Thyroid gland (tissue), 4 donors: Measurements from ENCODE around the gene SPATA1. TPM values are rescaled to one million over a fixed set of nuclear protein-coding genes. Genes with fewer than 3 reads are reported as not detected.

ENCODE experiments used
- DNase-seq, 2 donors: peaks; one replicate each; pipeline ENCODE4 v3.0.0-alpha.2; 2019
- H3K27ac ChIP-seq, 3 donors: fragments of 200-600 bp; sonication (generic); 1 replicate in 2 of 3; 2 replicates in 1 of 3; pipeline ENCODE4 v1.5.1; 2016 to 2019; ENCODE audit warnings: mild to moderate bottlenecking in 1 of 3, moderate library complexity in 1 of 3
- H3K27me3 ChIP-seq: fragments of 200-600 bp; sonication (generic); one replicate; pipeline ENCODE4 v1.5.1; 2019
- H3K36me3 ChIP-seq, 2 donors: fragments of 200-600 bp; sonication (generic); one replicate each; pipeline ENCODE4 v1.5.1; 2016 to 2019
- H3K4me1 ChIP-seq, 2 donors: fragments of 200-600 bp; sonication (generic); one replicate each; pipeline ENCODE4 v1.5.1; 2017 to 2019
- H3K4me3 ChIP-seq, 3 donors: fragments of 200-600 bp; sonication (generic); replicated peaks in 1 of 3; 1 replicate in 2 of 3; 2 replicates in 1 of 3; pipeline ENCODE4 v1.5.1; 2016; ENCODE audit warnings: mild to moderate bottlenecking in 1 of 3
- H3K9me3 ChIP-seq: fragments of 200-600 bp; sonication (generic); one replicate; pipeline ENCODE4 v1.5.1; 2017
- POLR2A ChIP-seq, 2 donors: fragments of 450-650 bp; IDR thresholded peaks; one replicate each; pipeline ENCODE4 v1.6.1; 2017; ENCODE audit warnings: antibody characterized with exemption in 2 of 2, mild to moderate bottlenecking in 2 of 2, moderate library complexity in 1 of 2
- WGBS, 2 donors: methylation state at CpG; one replicate each; pipeline ENCODE4 v1.1.5; 2017; 5-methylcytosine and 5-hydroxymethylcytosine counted together
- intact Hi-C: fragments of 100-400 bp; cut with DNase I; formaldehyde crosslinking; loops from one replicate; pipeline ENCODE4 v1.15.1; 2023
- total RNA-seq, 4 donors: library from RNA; depleted of rRNA; stranded (reverse); fragments of >200 nt; gene quantifications; one replicate each; pipeline ENCODE4 v1.2.3, GENCODE V29; 2016
- TF ChIP-seq, protein P1 (sequence below), 6 experiments: fragments of 200-600 bp in 3 of 6; fragments of 450-650 bp in 3 of 6; sonication (generic) in 3 of 6; IDR thresholded peaks; one replicate each; pipeline ENCODE4 v1.5.1; 2016 to 2019; ENCODE audit warnings: antibody characterized with exemption in 6 of 6, mild to moderate bottlenecking in 2 of 6, inconsistent platforms in 1 of 6, moderate library complexity in 1 of 6

The SPATA1 gene
- total RNA-seq, 4 donors from 2014 or later = 0.13 to 2.8 (median 1.8) TPM; not detected in 1

DNA sequence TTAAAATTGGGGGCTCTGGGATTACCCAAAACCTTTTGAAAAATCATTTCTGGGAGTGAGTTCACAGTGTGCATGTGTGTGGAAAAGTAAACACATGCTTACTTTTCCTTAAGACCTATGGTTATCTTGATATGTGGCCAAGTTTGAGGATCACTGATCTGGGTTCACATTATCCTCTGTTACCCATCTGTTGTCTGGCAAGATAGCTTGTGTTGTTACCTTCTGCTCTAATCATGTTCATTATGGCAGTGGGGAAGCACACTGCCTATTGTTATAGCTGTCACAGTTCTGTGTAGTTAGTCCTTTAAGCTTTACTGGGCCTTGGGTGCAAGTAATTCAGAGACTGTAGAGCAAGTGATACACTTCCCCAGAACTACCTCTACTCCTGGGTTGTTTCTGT lies 63.0 kb downstream of the SPATA1 start:
- H3K27ac ChIP-seq = no peak overlapping the region
- intact Hi-C loops = no loop called here
- no peaks in the 10 kb centered on the region for H3K9me3 ChIP-seq
- TF ChIP-seq POLR2A (IDR thresholded peaks at IDR 0.05) = no peak
- TF ChIP-seq, protein P1, sequence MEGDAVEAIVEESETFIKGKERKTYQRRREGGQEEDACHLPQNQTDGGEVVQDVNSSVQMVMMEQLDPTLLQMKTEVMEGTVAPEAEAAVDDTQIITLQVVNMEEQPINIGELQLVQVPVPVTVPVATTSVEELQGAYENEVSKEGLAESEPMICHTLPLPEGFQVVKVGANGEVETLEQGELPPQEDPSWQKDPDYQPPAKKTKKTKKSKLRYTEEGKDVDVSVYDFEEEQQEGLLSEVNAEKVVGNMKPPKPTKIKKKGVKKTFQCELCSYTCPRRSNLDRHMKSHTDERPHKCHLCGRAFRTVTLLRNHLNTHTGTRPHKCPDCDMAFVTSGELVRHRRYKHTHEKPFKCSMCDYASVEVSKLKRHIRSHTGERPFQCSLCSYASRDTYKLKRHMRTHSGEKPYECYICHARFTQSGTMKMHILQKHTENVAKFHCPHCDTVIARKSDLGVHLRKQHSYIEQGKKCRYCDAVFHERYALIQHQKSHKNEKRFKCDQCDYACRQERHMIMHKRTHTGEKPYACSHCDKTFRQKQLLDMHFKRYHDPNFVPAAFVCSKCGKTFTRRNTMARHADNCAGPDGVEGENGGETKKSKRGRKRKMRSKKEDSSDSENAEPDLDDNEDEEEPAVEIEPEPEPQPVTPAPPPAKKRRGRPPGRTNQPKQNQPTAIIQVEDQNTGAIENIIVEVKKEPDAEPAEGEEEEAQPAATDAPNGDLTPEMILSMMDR (IDR thresholded peaks at IDR 0.05) = no peak
- peaks cover 11 to 15% of the 10 kb centered on the region in 2 donors for H3K4me1 ChIP-seq
- no peaks in the 10 kb centered on the region for H3K36me3 ChIP-seq
- no peak overlapping the region for H3K4me3 ChIP-seq
- no peaks in the 10 kb centered on the region for H3K27me3 ChIP-seq
- DNase-seq = no peak

DNA sequence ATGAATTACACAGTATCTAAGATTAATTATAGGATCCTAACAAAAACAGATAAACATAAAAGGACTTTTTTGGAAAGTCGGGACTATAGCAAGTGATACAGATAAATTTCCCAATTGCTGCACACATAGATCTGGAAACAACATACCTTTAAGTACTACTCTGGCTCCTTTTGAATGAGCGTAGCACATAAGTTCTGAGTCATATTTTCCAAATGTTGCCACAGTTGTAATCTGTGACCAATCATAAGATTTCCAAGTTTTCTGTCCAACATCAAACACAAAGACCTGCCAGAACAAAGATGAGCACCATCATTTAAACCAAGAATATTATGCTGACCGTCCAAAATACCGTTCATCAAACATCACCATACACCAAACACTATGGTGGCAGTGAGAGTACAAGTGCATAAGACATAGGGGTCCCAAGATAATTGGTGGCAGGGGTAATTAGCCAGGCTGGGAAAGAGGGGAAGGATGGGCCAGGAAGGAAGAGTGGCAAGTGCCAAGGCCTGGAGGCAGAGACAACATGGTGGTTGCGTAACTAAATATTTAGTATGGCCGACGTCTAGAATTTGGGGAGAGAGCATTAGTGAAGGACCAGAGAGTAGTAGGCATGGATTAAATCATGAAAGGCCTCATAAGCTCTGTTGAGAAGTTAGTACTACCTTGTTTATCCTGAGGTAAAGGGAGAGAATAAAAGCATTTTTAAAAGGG lies 64.4 kb downstream of the SPATA1 start:
- WGBS, 2 donors = 91 to 94% methylated on average over 7 of the region's 7 CpGs
- no peak for DNase-seq
- Histone ChIP-seq H3K36me3 (no peaks in the 10 kb centered on the region), H3K4me1 (peaks cover 11 to 17% of the 10 kb centered on the region in 2 donors), H3K9me3 (no peaks in the 10 kb centered on the region), H3K27ac (no peak overlapping the region), H3K4me3 (no peak overlapping the region), H3K27me3 (no peaks in the 10 kb centered on the region)
- intact Hi-C loops = loop anchor here (10.0 kb wide), 1 partner anchor 66 kb away; the partner anchor contains the start of genes GNG5 and SPATA1
- no peak for TF ChIP-seq POLR2A (IDR thresholded peaks at IDR 0.05)
- TF ChIP-seq, protein P1 (IDR thresholded peaks at IDR 0.05) = no peak

DNA sequence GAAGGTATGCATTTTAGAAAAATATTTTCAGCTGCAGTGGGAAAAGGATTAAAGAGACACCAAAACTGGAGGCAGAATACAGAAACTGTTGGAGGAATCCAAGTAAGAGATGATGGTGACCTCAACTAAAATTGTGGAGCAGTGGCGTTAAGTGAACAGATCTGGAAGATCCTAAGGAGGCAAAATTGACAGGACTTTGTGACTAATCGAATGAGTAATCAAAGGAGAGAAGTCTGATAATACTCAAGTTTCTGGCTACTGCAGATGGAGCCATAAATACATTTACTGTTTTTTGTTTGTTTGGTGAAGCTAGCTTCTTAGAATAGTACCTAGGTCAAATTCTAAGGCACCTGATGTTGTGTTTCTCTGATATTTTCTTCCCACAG lies 65.0 kb downstream of the SPATA1 start:
- TF ChIP-seq, protein P1 (IDR thresholded peaks at IDR 0.05) = no peak
- no peak for TF ChIP-seq POLR2A (IDR thresholded peaks at IDR 0.05)
- WGBS, 2 donors = 98 to 100% methylated on average over 2 of the region's 2 CpGs
- Histone ChIP-seq H3K9me3 (no peaks in the 10 kb centered on the region), H3K27ac (no peak overlapping the region), H3K27me3 (no peaks in the 10 kb centered on the region), H3K4me3 (no peak overlapping the region), H3K4me1 (peaks cover 11 to 17% of the 10 kb centered on the region in 2 donors), H3K36me3 (no peaks in the 10 kb centered on the region)
- DNase-seq = no peak
- intact Hi-C loops = loop anchor here (10.0 kb wide), 1 partner anchor 66 kb away; the partner anchor contains the start of genes GNG5 and SPATA1

DNA sequence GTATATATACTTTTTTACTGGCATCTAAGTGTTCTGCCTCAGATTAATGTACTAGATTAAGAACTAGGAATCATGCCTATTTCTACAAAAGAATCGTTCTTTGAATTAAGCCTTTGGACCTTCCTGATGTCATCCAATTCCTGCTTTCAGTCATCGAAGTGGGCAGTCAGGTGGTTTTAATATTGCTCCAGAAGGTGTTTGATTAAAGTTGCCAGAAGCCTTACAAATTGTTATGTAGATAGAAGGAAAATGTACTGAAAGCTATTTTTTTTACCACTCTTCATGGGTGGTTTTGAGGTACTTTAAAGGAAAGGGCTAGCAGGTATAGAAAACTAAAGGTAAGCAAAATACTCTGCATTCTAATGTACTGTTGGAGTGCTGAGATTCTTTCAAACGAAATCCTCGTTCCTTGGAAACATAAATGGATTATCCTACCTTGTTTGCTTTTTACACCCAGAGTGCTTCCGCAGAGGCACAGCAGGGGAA lies 67.3 kb downstream of the SPATA1 start:
- no peaks in the 10 kb centered on the region for H3K36me3 ChIP-seq
- H3K4me1 ChIP-seq = peaks cover 11 to 17% of the 10 kb centered on the region in 2 donors
- H3K27me3 ChIP-seq = no peaks in the 10 kb centered on the region
- no peak for DNase-seq
- no peak for TF ChIP-seq POLR2A (IDR thresholded peaks at IDR 0.05)
- TF ChIP-seq, protein P1 (IDR thresholded peaks at IDR 0.05) = no peak
- peak overlapping the region in 2 of 3 donors; percentile 60 to 81 for H3K4me3 ChIP-seq
- peak overlapping the region; percentile 93 to 95 (median 95) for H3K27ac ChIP-seq
- H3K9me3 ChIP-seq = no peaks in the 10 kb centered on the region
- intact Hi-C loops = loop anchor here (10.0 kb wide), 1 partner anchor 69 kb away; the partner anchor contains the start of genes GNG5 and SPATA1
- 31 to 39% methylated on average over 5 of the region's 5 CpGs for WGBS, 2 donors
